Femur (tissue), 1 donor: ENCODE measurements around the gene TCF15.
"Not testable (repeated sequence)": the region's sequence is repeated elsewhere in the genome, so short reads cannot be mapped to it uniquely, and the experiment has no call there.

ENCODE experiments used
- DNase-seq: peaks from one replicate; pipeline ENCODE4 v3.0.0-alpha.2; 2017

The TCF15 gene

DNA sequence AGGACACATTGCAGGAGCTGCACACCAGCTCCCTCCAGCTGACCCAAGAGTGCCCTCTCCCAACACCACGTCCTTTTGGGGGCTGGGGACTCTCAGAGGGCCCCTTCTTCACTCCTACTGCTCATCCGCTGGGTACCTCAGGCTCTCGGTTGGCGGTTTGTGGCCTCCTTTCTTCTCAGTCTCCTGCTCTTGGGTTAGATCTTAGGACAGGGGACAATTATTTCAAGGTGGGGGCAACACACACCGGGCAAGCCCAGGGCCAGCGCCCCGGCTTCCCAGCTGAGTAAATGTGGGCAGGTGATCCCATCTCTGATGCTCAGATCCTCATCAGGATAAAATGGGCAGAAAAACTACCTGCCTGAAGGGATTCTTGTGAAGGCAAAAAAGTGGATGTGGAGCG is 1.1 kb downstream of the TCF15 start:
- DNase-seq: no peak

DNA sequence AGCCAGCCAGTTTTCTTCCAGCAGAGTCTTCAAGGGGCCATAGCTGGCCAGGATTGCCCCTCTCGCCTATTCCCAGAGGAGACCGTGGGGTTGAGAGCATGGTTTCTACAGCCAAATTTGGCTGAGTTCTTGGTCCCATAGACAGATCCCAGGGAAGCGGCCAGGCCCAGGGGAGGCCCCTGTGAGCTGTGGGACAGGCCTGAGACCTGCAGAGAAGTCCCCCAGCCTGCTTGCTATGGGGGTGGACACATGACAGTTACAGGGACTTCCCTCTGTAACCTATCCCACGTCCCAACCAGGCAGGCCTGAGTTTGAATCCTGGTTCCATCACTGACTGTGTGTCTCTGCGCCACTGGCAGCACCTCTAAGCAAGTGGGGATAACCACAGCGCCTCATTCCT is 2.6 kb downstream of the TCF15 start:
- no peak for DNase-seq

DNA sequence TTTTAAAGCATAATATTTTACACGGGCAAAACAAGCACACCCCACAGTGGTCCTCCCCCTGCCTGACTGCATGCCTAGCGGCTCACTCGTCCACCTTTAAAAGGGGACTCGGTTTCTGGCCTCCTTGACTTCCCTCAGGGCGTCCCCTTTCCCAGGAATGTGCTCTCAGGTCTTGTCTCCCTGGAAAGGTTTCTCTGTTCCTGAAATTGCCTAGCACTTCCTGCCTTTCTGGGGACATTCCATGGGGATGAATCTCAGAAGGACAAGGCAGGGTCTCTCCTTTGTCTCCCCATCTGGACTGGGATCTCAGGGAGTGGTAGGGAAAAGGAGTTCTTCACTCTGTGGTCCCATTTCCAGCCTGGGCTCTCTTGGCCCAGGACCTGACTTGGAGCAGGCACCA is 4.9 kb downstream of the TCF15 start:
- no peak for DNase-seq

DNA sequence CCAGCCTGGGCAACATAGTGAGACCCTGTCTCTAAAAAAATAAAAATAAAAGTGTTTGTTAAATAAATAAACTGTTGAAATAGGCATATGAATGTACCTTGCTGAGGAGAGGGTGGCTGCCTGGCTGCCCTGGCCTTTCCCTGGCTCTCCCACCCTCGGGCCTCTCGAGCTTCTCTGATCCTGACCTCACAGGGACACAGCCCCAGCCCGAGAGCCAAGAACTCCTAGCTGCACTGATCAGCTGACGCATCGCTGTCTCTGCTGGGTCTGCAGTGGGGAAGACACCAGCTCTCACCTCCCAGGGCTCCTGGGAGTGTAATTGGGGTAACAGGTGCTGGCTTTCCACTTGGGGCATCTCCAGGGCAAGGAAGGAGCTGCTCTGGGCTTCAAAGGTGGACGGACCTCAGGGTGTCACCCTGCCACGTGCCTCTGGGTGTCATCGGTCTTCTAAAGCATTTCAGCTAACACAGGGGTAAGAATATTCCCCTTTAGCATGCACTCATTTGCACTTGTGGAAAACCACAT is 6.9 kb downstream of the TCF15 start:
- no peak for DNase-seq

DNA sequence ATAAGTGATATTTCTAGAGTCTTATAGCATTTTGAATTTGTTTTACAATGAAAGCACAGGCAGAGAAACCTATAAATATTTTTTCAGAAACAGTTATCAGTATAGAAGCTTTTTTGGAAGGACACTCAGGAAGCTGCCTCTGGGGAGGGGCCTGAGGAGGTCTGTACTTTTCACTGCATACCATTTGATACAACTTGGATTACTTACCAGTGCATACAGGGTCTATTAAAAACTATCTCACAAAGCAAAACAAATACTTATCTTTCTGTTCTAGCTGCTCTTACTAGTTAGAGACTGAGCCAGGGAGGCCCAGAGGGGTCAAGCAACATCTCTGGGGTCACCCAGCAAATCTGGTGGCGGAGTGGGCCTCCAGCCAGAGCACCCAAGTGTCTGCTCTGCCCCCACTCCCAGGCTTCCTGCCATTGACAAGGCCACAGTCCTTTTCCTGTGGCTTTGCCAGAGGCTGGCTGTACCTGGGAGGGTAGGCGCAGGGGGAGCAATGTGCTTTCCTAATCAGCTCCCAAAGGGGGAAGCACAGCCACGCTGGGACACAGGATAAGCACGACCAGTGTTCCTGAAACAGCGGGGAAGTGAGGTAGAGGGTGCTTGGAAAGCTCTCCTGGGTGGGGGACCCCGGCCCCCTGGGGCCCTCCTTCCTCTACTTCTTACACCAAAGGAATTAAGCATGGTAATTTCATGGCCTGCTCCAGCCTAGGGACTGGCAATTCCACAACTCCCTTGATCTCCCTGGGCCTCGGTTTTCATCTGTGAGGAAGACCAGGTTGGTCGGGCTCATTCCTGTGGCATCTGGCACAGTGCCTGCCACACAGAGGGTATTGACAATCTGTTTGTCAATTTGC is 7.8 kb downstream of the TCF15 start:
- no peak for DNase-seq

DNA sequence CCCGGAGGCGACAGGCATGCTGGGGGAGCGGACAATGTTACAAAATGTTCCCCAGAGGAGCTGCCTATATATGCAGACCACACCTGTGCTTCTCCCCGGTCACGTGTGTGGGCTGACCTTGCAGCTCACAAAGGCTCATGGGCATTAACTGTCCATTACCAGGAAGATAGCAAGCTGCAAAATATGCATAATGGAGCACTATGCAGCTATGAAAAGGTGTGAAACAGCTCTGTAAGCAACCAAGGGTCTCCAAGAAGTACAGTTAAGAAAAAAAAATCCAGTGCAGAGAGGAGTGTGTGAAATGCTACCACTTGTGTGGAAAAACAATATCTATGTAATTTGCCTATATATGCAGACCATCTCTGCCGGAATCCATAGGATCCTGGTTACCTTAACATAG is 9.4 kb downstream of the TCF15 start:
- no peak for DNase-seq

DNA sequence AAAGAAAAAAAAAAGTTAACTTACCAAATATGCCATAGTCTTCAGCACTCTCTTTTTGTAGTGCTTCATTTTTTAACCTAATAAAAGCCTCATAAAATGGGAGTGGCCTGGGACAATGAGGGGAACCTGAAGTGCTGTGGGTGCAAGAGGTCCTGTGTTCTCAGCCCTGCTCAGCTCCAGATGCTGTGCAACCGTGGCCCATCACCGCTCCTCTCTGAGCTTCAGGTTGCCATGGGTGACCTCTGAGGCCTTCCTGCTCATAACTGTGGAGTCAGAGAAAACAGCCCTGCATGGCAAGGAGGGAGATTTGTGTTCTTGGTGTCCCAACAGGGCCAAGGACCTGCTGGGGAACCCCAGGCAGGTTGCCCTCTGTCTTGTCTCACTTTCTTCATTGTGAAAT is 10.0 kb downstream of the TCF15 start:
- DNase-seq: no peak

DNA sequence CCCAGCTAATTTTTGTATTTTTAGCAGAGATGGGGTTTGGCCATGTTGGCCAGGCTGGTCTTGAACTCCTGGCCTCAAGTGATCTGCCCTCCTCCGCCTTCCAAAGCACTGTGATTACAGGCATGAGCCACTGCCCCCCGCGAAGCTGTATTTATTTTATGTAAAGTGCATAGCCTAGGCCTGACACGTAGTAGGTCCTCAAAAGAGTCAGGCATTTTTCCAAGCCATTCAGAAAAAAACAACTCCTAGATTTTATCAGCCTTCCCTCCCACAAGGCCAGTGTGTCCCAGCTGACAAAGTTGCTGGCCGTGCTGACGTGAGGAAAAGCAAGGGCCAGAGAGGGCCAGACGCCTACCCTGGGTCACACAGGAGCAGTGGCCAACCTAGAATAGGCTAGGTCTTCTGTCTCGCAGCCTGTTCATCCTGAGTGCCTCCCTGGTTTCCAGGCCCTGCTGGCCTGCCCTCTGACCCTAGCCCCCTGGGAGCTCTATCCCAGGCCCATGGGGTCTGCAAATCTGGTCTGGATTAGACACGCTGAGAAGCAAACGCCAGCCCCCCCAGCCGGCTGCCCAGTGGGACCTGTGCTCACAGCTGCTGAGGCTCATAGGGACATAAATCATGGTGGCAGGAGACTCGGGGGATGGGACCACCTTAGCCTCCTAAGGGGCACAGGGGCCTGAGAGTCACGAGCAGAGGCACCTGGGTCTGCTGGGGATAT is 11.8 kb downstream of the TCF15 start:
- no peak for DNase-seq

DNA sequence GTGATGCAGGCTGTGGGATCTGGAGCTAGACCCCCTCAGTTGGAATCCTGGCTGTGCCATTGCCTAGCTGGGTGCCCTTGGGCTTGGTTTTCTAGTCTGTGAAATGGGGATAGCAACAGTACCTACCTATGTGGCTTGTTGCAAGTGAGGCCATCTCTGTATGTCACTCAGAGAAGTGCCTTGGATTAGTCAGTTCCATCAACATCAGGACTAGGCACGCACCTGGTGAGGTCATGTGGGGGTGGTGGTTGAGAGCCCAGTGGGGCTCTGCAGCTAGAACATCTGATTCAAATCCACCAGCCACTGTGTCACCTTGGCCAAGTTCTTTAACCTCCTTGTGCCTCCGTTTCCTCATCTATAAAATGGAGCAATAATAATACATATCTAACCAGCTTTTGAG is 12.5 kb downstream of the TCF15 start:
- no peak for DNase-seq

DNA sequence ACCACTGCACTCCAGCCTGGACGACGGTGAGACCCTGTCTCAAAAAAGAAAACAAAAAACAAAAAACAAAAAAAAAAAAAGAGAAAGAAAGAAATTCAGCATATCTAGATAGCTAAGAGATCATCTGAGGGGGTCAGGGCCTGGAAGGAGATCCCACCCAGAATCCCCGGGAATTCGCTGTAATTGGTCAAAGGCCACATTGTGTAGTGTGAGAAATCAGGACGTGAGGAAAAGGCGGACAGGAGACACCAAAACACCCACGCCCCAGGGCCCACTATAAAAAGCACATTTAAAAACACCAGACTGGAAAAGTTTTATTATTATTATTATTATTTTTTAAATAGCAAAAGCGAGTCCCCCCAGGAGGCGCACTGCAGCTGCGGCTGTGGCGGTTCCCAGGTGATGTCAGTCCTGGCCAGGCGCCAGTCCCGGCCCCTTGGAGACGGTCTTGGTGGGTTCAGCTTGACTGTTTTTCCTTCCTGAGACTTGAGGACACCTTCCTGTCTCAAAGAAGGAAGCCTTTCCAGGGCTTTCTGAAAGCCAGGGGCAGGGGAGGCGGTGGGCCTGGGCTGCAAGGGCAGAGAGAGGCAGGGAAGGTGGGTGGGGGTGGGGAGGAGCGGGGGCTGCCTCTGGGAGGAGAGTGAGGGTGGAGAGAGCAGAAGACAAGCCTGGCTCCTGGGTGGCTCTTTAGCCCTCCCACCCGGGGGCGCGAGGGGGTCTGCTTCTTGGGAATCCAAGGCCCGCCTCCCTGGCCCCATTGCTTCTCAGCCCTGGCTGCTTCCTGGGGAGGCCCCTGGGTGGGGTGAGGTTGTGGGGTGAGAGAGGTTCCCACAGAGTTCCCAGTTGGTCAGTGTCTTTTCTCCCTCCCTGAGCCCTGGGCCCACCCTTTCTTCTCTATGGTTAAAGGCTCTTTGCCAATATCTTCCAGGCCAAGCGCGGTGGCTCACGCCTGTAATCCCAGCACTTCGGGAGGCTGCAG is 14.5 kb downstream of the TCF15 start:
- DNase-seq: peak; percentile 88

DNA sequence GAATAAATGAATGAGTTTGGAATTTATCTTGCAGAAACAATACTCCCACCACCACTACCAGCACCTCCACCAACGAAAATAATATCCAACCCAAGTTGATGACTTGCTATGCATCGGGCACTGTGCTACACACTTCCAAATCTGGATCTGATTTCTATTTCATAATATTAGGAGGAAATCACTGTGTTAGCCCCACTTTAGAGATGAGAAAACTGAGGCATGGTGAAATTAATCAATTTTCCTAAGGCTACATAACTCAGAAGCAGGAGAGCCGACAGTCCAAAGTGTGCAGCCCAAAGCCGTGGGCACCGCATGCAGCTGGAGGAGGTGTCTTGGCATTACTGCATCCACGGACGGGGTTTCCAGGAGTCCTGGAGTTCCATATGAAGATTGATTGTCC is 17.6 kb downstream of the TCF15 start:
- no peak for DNase-seq

DNA sequence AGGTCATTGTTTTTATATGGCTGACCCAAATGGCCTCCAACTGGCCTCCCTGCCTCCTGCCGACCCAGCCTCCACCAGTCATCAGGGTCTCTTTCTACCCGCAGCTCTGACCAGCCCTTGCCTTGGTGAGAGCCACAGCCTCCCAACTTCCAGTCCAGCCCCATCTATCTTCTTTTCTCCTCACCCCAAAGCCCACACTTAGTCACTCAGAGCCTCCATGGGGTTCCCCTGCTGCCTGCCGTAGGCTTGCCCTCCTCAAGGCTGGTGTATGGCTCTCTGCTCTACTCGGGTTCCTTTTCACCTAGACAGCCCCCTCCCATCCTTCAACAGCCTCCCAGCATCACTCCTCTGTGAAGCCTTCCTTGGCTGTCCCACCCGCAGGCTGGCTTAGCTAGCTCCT is 18.2 kb downstream of the TCF15 start:
- DNase-seq: no peak

DNA sequence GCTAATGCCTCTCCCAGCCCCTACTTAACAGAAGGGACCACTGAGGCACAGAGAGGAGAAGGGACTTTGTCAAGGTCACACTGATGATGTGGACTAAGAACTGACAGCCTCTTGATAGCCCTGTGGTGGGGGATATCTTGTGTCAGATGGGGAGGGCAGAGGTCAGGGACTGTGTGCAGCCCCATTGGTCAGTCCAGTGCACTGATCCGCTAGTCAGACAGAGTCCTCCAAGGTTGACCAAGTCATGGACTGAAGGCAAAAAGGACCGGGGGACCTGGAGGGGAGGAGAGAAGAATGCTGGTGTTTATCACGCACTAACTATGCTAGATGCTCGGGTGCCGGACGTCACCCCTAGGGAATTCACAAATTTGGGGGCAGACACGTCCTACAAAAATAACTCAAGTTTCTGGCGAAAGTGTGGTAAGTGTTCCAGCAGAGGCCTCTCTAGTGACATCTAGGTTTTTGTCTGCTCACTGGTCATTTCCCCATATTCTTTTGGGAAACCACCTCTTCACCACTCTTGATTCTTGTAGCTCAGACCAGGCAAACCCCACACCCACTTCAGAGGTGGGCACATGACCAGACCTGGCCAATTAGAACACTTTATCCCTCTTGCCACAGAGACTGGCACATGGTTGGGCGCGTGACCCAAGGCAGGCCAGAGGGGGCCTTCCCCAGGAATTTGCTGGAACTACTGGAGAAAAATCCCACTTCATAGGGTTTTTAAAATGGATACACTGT is 21.0 kb downstream of the TCF15 start:
- no peak for DNase-seq

DNA sequence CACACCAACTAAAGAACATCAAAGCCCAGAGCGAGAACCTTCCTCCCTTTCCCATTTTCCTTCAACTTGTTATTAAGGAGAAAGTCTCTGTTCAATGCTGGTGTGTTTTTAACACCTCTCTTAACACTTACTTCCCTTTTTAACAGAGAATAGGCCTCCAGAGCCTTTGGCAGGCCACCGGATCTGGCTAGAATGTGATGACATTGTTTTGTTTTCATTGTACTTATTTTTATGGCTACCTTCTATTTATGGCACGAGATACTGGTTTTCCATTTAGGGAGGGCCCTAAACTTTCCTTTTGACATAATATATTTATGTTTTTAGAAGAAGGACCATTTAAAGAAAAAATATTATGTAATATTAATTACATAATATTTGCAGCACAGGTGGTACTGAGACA is 21.6 kb downstream of the TCF15 start:
- DNase-seq: no peak

DNA sequence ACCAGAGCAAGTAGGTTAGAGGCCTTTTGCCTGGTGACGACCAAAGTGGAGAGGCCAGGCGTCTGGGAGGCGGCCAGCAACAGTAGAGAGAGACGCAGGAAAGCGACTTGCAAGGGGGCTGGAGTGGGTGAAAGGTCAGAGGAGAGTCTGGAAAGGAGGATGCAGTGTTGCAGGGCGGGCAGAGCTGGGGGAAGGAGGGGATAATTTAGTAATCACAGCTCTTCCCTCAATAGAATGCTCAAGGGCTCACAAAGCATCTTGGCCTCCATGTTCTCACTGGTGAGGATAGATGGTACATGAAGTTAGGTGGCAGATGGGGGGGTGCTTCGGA is 25.2 kb downstream of the TCF15 start:
- DNase-seq: no peak

DNA sequence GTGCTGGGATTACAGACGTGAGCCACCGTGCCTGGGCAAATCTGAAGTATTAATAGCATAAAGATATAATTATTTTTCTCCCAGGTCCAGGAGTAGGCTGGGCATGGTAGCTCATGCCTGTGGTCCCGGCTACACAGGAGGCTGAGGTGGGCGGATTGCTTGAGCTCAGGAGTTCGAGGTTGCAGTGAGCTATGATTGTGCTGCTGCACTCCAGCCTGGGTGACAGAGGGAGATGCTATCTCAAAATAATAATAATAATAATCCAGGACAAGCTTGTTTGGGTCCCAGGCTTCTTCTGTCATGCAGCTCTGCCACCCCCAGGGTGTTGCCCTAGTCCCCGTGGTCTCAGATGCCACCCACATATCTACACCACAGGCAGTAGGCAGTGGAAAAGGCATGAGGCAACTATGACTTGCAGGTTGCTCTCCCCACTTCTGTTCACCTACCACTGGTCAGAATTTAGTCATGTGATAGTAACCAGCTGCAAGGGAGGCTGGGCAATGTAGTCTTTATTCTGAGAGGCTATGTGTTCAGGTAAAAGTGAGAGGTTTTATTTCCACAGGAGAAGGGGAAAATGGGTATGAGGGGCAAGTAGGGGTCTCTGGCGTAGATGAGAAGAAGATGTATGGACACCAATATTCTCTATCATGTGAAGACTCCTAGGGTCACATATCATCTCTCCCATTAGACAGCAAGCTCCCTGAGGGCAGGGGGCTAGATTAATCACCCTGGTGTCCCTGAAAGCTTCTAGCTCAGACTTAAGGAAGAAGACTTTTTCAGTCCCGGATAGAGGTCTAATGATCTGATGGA is 25.7 kb downstream of the TCF15 start:
- DNase-seq: no peak

DNA sequence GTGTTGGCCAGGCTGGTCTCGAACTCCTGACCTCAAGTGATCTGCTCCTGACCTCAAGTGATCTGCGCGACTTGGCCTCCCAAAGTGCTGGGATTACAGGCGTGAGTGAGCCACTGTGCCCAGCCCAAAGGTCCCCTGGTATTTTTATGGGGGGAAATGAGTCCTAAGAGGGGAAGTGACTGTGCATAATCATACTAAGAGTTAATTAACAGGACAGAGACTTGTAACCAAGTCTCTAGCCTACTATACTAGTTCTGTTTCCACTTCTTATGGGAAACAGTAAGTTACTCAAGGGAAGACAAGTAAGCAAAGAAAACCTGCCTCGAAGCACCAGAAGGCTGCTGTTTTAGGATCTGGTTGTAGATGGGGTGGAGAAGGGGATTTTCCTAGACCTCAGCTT is 27.9 kb downstream of the TCF15 start:
- no peak for DNase-seq

DNA sequence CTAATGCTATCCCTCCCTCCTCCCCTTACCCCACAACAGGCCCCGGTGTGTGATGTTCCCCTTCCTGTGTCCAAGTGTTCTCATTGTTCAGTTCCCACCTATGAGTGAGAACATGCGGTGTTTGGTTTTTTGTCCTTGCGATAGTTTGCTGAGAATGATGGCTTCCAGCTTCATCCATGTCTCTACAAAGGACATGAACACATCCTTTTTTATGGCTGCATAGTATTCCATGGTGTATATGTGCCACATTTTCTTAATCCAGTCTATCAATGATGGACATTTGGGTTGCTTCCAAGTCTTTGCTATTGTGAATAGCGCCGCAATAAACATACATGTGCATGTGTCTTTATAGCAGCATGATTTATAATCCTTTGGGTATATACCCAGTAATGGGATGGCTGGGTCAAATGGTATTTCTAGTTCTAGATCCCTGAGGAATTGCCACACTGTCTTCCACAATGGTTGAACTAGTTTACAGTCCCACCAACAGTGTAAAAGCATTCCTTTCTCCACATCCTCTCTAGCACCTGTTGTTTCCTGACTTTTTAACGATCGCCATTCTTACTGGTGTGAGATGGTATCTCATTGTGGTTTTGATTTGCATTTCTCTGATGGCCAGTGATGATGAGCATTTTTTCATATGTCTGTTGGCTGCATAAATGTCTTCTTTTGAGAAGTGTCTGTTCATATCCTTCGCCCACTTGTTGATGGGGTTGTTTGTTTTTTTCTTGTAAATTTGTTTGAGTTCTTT is 31.0 kb downstream of the TCF15 start:
- DNase-seq: not testable (repeated sequence)

DNA sequence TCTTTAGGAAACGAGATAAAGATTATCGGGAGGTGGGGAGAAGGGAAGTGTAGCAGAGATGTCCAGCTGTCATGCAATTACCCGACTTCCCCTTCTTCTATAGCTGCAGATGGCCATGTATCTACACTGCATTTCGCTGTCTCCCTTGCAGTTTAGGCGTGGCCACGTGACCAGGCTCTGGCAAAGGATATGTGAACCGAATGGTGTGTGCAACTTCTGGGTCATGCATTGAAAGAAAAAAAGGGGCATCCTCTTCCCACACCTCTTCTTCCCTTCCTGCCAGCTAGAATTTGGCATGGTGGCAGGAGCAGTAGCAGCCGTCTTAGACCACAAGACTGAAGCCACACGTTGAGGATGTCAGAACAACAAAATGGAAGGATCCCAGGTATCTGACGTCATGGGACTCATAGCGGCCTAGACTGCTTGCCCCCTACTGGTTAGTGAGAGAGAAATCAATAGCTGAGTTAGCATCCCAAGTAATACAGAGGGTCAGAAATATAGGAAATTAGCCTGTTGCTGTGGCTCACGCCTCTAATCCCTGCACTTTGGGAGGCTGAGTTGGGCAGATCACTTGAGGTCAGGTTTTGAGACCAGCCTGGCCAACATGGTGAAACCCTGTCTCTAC is 32.8 kb downstream of the TCF15 start:
- DNase-seq: no peak

DNA sequence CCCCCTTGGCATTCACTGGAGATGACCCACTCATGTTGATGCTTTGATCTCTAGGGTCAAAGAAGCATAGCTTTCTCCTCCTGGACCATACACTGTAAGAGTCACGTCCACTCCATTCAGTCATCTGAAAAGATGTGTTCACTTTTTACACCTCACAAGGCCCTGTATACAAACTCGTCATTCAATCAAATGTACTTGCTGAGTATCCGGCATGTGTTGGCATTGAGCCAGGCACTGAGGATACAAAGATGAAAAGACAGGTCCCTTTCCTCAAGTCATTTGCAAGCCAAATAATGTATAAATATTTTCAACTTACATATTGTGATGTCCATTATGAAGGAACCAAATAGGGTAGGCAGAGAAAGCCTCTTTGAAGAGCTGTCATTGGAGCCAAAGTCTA is 34.0 kb downstream of the TCF15 start:
- no peak for DNase-seq
